GM18858 (cell line): Measurements from ENCODE around the gene CREBBP.
A peak's percentile ranks its signal among the peaks of the same experiment; 100 is the strongest.

Experiments used
- ATAC-seq: cut with Tn5 transposase; IDR thresholded peaks from one replicate; pipeline ENCODE4 v1.9.1; 2021; ENCODE audit not compliant: unreplicated experiment

CREBBP gene

GRCh38 chr16:3737181-3737580 is 143.3 kb downstream of the CREBBP start:
- ATAC-seq: no peak

- ATAC-seq: no peak
Measured at GRCh38 chr16:3736116-3736515, 144.4 kb downstream of the CREBBP start.

- ATAC-seq: no peak
Measured at GRCh38 chr16:3735541-3735940, 145.0 kb downstream of the CREBBP start.

- ATAC-seq: no peak
Measured at GRCh38 chr16:3734758-3735221, 145.7 kb downstream of the CREBBP start.

- no peak for ATAC-seq
Measured at GRCh38 chr16:3734084-3734757, 146.3 kb downstream of the CREBBP start.

- ATAC-seq: no peak
Measured at GRCh38 chr16:3732171-3732570, 148.3 kb downstream of the CREBBP start.

- ATAC-seq: no peak
Measured at GRCh38 chr16:3731126-3731935, 149.2 kb downstream of the CREBBP start.

GRCh38 chr16:3730161-3731125 is 150.1 kb downstream of the CREBBP start:
- no peak for ATAC-seq

- ATAC-seq: no peak
Measured at GRCh38 chr16:3729161-3730112, 151.1 kb downstream of the CREBBP start.

- no peak for ATAC-seq
Measured at GRCh38 chr16:3728424-3729160, 151.9 kb downstream of the CREBBP start.

GRCh38 chr16:3727806-3728381 is 152.6 kb downstream of the CREBBP start:
- ATAC-seq: no peak

GRCh38 chr16:3726021-3726687 is 154.4 kb downstream of the CREBBP start:
- ATAC-seq: no peak

- ATAC-seq: no peak
Measured at GRCh38 chr16:3725276-3725675, 155.2 kb downstream of the CREBBP start.

- ATAC-seq: no peak
Measured at GRCh38 chr16:3722508-3722907, 158.0 kb downstream of the CREBBP start.

- ATAC-seq: no peak
Measured at GRCh38 chr16:3720418-3720817, 160.1 kb downstream of the CREBBP start.

GRCh38 chr16:3718628-3719027 is 161.9 kb downstream of the CREBBP start:
- no peak for ATAC-seq

GRCh38 chr16:3718019-3718391 is 162.5 kb downstream of the CREBBP start:
- ATAC-seq: no peak

- peak; percentile 64 for ATAC-seq
Measured at GRCh38 chr16:3717235-3718018, 163.1 kb downstream of the CREBBP start, which contains the start of gene TRAP1. TSS of gene TRAP1 (minus strand) at chr16:3717524. CDS start at chr16:3717508, 16 bp downstream.
